Measurements from ENCODE around the gene CLNK.

The CLNK gene

DNA sequence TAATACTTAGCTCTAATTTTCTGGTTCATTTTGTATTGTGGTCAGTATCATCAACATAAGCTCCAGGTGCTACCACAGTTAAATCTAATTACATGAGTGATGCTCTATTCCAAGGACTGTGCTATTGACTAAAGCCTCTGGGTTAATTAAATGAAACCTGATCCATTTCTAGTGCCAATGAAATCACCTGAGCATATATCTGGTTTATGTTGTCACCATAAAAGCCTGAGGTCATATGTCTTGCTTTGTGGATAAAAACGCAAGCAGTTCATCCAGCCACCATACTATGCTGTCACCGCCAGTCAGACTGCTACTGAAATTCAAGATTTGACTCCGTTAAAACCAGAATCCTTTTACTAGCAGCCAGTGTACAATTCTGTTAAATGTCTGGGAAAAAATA, 163.1 kb downstream of the CLNK start:
- no peak for DNase-seq (ENCODE audit: low spot score)

DNA sequence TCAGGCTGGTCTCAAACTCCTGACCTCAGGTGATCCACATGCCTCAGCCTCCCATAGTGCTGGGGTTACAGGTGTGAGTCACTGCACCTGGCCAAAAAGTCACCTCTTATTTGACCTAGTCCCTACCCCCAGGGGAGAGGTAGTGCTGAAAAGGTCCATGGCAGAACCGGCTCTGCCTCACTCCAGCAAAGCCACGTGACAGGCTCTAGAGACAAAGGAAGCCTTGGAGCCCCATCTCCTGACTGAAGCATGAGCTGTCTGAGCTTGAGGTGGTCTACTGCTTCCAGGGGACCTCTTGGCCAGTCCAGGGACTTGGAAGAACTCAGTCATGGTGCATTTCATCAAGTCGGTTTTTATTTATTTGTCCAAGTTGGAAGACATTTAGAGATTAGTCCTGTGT, 174.8 kb downstream of the CLNK start:
- DNase-seq (ENCODE audit: low spot score): no peak

DNA sequence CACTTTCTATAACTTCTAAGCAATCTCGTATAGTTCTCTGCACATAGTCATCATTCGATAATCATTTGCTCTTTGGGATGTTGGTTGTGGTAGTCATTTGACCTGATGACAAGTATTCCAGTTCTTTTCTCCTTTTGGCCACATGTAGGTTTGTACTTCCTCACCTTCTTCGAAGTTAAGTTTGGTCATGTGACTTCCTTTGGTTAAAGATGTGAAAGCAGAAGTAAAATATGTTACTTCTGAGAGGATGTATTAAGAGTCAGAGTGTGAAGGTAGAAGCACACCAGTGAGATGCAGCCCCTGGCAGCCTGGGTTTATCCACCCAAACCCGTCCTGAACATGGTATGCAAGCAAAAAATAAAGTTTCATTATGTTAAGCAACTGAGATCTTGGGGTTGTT, 178.5 kb downstream of the CLNK start:
- no peak for DNase-seq (ENCODE audit: low spot score)

DNA sequence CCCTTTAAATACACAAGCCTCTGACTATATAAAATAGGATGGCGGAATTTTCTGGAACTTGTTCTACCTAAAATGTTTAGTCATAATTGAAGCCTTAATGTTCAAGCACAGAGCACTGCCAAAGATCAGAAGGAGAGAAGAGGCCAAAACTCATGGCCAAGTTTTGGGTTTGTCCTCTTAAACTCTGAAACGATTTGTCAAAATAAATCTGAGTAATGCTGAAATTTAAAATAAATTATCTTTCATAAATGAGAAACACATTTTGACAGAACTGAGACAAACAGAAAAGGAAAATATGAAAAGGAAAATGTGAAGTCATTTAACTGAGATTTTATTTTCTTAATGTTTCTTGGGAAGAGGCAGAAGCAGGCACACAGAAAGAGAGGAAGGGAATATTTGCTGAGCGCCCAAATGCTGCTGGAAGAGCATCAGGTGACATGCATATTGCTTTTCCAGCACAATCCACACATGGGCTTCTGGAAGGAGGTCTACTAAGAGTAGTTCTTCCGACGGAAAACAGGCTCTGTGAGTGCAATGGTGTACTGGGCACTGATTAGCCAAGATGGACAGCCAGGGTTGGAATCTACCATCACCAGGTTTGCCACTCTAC, 179.9 kb downstream of the CLNK start:
- DNase-seq (ENCODE audit: low spot score): no peak

DNA sequence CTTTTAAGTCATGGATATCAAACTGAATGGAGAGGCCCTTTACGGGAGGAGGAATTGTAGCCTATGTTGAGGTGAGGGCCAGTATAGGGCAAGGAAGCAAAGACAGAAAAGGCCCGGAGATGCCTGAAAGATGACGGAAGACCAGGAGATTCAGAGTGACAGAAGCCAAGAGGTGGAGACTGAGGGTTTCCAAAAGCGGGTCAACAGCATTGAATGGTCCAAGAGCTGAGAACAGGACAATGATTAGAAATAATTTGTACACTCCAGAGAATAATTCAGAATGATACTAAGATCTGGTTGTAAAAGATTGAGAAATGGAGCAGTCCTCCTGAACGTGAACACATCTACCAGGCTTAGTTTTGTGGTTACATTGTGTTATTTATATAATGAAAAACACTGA, 181.9 kb downstream of the CLNK start:
- DNase-seq (ENCODE audit: low spot score): no peak

DNA sequence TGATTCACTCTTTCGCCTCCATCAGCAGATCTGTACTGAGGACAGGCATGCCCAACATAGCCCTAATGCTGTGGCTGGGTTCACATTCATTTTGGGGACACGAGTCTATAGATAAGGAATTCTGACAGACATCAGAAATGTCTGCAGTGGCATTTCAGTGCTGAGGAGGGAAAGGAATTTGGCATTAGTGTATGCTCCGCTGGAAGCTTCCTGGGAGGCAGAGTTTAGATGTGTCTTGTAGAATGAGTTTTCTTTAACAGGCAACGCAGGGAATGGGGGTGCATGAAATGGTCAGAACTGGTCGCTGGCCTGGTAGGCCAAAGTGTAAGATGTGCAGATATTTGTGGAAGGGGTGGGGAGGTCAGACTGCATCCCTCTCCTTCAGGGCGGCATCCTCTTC, 183.8 kb downstream of the CLNK start:
- no peak for DNase-seq (ENCODE audit: low spot score)

DNA sequence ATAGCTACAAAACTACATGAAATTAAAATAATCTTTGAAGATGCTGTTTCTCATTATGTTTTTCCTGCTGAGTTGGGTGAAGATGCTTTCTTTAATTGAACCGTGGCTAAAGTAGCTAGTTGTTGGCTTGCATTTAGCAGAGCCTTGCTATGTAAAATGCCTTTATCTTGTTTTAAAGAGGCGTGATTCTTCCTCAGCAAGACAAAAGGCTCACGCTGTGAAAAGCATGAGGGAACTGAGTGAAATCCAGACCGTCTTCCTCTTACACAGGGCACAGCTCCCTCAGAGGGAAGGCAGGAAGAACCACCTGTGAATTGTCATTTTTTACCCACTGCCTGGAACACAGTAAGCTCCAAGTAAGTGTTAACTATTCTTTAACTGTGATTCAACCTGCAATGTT, 188.4 kb downstream of the CLNK start:
- no peak for DNase-seq (ENCODE audit: low spot score)

DNA sequence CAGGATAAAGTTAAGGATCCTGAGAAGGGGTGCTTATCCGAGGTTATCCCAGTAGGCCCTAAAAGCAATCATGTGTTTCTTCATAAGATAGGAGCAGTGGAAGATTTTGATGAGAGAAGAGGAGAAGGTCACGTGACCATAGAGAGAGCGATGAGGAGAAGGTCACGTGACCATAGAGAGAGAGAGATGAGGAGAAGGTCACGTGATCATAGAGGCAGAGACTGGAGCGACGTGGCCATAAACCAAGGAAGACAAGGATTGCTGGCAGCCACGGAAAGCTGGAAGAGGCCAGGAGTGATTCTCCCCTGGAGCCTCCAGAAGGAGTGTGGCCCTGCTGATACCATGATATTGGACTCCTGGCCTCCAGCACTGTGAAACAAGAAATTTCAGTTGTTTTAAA, 188.9 kb downstream of the CLNK start:
- no peak for DNase-seq (ENCODE audit: low spot score)

DNA sequence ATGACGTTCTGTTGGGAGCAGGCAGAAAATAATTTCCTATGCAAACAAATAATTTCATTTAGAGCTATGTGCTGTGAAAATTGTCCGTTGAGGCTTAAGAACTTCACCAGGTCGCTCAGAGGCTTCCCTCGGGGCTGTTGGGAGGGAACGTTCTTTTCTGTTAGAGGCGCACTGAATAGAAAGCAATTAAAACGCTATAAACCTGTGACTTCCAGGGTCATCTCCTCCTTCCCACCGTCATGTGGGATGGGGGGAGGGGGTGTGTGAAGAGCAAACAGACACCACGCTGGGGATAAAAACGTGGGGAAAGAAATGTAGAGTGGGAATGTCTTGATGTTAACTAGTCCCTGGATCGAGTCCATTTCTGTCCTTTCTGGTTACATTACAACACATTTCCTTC, 192.1 kb downstream of the CLNK start:
- DNase-seq (ENCODE audit: low spot score): no peak

DNA sequence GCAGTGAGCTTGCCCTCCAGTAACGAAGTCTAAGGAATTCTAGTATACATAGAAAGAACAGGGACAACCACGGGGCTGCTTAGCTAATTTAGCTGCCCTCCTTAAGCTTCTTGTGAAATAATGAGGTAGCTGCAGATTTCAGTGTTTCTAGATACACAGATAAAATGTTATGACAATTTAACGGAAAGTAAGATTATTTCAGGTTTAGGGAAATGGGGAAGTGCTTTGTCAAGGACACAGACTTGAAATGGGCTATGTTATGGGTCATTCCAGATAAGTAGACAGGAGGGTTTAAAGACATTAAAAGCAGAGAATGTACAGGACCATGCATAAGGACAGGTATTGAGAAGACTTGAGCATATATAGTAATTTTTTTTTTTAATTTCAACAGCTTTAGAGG, 193.2 kb downstream of the CLNK start:
- DNase-seq (ENCODE audit: low spot score): no peak

DNA sequence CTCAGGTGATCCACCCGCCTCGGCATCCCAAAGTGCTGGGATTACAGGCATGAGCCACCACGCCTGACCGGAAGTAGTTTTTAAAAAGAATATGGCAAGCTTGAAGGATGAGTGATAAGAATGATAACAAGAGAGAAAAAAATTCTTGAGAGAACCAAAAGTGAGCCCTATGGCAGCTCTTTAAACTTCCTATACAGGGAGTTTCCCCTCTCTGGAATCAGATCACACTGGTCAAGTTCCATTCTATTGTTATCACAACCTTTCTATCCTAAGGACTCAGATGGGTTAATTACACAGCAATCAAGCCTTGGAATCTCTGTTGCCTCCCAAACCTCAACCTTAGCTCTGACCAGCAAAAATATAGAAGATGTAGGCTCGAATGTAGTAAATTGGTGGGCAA, 193.6 kb downstream of the CLNK start:
- no peak for DNase-seq (ENCODE audit: low spot score)

DNA sequence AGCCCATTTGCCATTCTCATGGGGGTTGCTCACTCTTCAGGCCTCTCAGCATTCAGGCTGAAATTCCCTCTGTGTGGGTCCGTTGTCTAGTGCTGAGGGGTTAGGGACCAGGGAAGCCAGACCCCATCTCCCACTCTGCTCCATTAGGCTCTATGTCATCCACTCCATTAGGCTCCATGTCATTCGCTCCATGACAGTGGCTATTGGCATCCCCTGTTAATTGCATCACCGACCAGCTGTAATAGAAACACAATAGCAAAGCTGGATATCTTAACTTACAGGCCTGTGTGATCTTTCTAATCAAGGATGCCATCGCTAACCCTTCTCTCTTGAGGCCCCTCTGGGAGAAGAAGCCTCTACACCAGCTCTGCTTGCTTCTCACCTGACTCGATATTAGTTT, 201.7 kb downstream of the CLNK start:
- DNase-seq (ENCODE audit: low spot score): no peak

DNA sequence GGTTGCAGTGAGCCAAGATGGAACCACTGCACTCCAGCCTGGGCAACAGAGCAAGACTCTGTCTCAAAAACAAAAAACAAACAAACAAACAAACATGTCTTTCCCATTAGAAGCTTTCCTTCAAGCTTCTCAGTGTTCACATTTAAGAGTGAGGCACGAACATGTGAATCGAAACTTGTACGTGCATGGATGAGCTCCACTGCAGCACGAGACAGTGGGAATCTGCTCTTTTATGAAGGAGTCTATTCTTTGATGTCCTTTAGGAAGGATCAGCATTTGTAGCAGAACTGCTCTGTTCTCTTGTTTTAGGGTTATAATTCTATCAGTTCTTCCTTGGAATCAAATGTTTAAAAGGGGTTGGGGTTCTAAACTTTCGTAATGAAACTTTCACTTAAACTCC, 204.0 kb downstream of the CLNK start:
- DNase-seq (ENCODE audit: low spot score): no peak

DNA sequence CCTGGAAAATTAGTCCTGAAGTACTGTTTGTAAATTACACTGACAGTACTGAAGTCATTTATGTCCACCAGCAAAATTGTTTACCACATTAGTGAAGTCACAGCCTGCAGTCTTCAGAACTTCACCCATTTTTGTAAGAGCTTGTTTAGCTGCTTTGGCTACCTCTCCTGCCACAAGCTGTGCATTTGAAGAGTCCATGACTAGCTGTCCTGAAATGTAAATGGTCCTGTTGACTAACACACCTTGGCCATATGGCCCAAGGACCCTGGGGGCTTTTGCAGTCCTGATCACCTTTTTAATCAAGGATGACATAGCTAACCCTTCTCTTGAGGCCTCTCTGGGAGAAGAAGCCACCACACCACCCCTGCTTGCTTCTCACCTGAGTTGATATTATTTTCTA, 205.9 kb downstream of the CLNK start:
- DNase-seq (ENCODE audit: low spot score): no peak

DNA sequence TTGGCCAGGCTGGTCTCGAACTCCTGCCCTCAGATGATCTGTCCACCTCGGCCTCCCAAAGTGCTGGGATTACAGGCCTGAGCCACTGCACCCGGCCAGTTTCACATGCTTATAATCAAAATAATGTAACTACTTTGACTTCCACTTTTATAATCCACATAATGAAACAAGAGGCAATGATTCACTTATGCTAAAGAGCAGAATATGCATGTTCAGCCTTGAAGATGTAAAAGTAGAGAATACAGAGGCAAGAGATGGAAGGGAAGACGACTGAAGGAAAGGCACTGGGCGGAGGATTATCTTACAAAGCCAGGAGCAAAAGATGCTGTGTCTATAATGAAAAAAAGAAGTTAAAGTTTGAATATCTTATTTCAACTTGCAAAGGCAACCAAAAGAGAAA, 214.1 kb downstream of the CLNK start:
- DNase-seq (ENCODE audit: low spot score): no peak

DNA sequence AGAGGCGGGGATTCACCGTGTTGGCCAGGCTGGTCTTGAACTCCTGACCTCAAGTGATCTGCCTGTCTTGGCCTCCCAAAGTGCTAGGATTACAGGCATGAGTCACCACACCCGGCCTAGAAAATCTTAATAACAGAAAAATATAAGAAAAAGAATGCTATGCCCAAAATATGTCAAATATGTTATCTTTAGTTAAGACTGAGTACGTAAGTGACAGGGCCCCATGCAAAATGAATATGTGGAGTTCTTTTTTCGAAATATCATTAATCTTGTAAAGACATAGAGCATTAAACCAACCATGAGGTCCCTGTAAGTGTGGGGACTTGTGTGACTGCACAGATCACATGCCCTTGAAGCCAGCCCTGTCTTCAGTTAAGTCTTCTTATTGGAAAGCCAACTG, 218.4 kb downstream of the CLNK start:
- DNase-seq (ENCODE audit: low spot score): no peak

DNA sequence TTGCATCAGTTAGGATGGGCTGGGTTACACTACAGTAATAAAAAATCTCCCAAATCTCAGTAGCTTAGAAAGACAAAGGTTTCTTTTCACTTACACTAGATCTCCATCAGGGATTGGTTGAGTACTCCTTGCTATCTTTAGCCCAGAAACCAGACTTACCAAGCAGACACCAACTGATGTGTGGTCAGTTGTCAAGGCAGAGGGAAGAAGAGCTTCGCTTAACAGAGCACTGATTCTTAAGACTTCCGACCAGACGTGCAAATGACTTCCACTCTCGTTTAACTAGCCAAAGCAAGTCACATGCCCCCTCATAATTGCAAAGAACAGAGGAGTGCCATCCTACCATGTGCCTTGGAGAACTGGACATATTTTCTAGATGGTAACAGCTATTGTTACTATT, 221.7 kb downstream of the CLNK start:
- DNase-seq (ENCODE audit: low spot score): no peak

DNA sequence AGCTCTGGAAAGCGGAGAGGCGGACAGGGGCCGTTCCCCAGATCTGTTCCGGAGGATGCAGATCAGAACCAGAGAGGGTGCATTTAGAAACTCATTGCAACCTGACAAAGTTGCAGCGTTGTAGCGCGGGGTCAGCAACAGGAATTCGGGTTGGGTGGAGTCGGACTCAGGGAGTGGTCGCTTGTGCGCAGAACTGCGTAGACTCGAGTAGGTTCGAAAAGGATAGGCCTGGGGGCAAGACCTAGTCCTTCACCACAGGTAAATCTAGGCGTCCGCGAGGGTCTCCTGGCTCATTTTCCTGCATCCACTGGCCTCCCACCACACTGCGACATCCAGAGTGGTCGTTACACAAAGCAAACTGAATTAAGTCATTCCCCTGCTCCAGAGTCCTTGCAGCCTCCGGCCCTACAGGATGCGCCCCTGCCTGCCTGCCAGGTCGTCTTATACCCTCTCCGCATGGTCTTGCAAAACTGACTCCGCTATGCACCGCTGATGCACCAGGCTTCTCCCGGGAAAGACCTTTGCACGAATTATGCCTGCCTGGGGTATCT, 222.6 kb downstream of the CLNK start:
- DNase-seq (ENCODE audit: low spot score): no peak

DNA sequence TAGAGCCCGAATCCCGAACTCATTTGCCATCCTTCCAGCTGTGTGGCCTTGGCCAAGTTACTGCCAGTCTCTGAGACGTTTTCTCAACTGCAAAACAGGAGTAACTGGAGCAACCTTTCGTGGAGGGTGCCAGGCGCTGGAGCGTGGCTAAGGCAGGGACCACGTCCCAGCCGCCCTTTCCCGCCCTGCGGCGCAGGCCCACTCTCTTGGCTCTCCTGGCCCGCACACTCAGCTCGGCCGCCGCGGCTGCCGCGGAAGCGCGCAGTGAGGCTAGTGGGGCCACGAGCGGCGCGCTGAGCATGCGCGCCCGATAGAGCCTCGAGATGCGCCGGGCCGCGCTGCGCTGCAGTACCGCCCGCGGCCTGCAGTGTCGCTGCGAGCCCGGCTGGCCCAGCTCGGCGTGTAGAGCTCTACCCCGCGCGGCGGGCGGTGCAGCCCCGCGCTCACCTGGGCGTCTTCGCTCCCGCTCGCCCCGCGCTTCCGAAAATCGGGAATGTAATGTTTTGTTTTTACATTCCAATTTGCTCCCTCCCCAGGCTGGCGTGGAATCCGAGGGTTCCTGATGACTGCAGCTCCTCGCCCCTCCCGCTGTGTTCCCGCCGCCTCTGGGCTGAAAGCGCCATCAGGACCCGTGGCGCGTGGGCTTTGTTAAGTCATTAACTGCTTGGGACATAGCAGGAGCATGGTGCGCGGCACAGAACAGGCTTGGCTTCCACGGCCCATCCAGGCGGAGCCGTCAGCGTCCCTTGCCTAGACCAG, 223.3 kb downstream of the CLNK start:
- peak; percentile 41 for DNase-seq (ENCODE audit: low spot score)

DNA sequence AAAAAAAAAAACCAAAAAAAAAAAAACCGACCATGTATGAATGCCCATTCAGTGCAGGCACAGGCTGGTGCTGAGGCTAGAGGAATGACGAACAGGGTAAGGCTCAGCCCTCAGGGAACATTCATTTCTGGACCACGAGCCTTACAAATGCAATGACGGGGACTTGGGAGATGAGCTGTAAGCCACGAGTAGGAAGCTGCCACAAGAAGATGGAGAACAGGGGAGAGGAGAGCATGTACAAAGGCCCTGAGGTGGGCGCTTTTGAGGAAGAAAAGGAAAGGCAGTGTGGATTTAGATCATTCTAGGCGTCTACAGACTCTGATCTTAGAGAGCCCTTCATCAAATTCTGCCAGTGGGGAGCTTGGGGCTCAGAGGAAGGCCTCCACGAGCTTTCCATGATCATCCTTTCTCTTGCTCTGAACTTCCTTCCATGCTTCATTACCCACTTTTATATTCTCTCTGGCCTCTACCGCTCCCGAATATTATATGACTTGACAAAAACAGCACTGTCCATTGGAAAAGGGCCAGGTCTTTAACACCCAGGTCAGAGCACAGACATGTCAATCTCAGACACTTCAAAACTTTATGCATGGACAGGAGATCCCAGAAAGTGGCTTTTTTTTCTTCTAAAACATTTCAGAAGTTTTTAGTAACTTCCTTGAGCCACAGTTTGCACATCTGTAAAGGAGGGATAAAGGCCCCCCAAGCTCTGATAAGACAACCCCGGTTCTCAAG, 224.1 kb downstream of the CLNK start:
- no peak for DNase-seq (ENCODE audit: low spot score)

DNA sequence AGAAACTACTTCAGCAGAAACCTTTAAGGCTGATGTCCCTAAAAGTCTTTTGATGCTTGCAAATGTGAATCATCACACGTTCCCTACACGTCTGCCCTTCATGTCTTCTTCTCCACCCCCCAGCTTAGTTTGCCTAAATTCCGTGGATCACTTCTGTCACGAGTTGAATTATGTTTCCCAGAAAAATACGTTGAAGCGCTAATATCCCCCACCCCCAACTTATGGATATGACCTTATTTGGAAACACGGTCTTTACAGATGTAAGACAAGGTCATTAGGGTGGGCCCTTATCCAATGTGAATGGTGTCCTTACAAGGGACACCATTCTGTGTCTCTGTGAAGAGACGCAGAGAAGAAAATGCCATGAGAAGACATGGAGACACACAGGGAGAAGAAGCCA, 225.3 kb downstream of the CLNK start:
- no peak for DNase-seq (ENCODE audit: low spot score)

DNA sequence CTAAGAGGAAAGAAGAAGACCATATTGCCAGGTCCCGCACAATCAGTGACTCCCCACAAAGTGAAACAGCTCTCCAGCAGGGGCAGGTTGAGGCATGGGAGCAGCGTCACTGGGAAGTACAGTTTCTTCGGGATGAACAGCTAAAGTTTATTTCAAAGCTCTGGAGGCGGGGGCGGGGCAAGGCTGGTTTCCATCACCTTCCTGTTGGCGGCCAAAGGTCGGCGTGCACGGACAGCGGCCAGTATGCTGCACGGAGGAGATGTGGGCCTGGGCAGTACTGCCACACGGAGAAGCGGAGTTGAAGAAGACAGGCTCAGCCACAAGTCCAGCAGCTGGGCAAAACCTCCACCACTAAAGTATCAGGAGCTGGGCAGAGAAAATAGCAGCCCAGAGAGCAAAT, 226.4 kb downstream of the CLNK start:
- no peak for DNase-seq (ENCODE audit: low spot score)

DNA sequence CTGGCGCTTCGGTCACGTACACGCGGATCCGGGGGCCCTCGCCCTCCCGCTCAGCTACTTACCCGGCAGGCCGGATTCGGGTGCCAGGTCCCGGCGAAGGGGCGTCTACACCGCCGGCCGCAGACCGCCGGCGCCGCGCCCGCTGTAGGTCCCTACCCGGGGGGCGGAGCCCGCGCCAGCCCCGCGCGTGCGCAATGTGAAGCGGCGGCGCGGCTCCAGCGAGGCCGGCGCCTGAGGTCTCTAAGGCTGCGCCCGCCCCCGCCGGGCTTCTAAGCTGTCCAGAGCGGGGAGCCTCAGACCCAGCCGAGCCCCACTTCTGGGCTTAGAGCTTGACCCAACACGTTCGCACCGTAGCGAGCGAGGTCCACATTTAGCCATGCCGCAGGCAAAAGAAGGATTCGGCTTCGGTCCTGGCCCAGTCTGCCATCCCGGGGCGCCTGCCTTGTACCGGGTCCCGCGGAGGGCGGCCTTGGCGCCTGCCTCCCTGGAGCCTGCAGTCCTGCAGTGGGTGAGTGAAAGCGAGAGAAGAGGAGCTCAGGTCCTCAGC, 227.2 kb downstream of the CLNK start, which contains the start of gene ZNF518B:
TSS of gene ZNF518B (minus strand) at position 172 of the 547 bp plus-strand sequence. CDS start 11,098 bp downstream, outside the sequence.
- DNase-seq (ENCODE audit: low spot score): peak; percentile 31

Measured in pons (tissue), 1 donor.